Activated T-cell treated with anti-CD3 and anti-CD28 coated beads, Interleukin-2, amount 50 U/mL, for 48 hours (primary cell): ENCODE data around the gene FPGS.
"Not testable (repeated sequence)": the region's sequence is repeated elsewhere in the genome, so short reads cannot be mapped to it uniquely, and the experiment has no call there.

Source experiments
- DNase-seq, 2 experiments: peaks; one replicate each; pipeline ENCODE4 v3.0.0-alpha.2; 2020

The FPGS gene

DNA sequence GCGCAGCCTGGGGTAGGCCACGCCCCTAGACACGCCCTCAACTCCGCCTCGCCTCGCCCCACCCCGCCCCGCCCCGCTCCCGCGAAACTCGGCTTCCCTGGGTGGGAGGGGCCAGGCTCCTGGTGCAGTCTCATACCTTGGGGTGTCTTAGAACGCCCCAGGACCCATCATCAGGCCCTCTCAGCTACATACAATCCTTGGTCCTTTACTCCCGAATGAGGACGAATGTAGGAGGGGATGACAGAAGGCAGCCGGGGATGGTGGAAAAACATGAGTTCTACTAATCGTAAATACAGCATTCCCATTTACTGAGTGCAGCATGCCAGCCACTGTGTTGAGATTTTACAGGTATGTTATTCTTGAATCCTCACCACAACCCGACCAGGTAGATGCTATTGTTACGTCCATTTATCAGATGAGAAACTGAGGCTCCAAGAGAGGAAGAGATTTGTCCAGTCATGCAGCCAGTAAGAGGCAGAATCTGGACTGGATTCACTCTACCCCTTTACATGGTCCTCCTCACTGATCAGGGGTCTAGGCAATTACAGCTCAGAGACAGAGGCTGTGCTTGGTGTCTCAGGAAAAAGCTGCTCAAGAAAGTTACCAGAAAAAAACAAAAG is 31.0 kb upstream of the FPGS start:
- DNase-seq, result no peak

DNA sequence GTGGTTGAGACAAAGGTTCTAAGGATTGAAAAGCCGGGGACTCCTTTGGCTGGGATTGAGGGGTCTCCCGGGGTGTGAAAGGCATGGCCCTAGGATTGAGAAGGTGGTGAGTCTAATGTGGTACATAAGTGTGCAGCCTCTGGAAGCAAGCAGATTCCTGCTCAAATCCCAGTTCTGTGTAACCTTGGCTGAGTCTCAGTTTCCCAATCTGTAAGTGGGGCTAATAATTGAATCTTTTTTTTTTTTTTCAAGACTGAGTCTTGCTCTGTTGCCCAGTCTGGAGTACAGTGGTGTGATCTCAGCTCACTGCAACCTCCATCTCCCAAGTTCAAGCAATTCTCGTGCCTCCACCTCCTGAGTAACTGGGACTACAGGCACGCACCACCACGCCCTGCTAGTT is 30.1 kb upstream of the FPGS start:
- no peak for DNase-seq

GRCh38 chr9:127773272-127773671 is 29.4 kb upstream of the FPGS start:
- DNase-seq, result no peak

GRCh38 chr9:127773981-127774380 is 28.7 kb upstream of the FPGS start:
- DNase-seq, result no peak

GRCh38 chr9:127776195-127776923 is 26.3 kb upstream of the FPGS start:
- peak; percentile 78 to 83 for DNase-seq

- DNase-seq, result peak; percentile 62 to 65
Measured at GRCh38 chr9:127776924-127777289, 25.8 kb upstream of the FPGS start.

GRCh38 chr9:127777368-127777980 is 25.2 kb upstream of the FPGS start:
- peak in 1 of 2 experiments; percentile 46 for DNase-seq

DNA sequence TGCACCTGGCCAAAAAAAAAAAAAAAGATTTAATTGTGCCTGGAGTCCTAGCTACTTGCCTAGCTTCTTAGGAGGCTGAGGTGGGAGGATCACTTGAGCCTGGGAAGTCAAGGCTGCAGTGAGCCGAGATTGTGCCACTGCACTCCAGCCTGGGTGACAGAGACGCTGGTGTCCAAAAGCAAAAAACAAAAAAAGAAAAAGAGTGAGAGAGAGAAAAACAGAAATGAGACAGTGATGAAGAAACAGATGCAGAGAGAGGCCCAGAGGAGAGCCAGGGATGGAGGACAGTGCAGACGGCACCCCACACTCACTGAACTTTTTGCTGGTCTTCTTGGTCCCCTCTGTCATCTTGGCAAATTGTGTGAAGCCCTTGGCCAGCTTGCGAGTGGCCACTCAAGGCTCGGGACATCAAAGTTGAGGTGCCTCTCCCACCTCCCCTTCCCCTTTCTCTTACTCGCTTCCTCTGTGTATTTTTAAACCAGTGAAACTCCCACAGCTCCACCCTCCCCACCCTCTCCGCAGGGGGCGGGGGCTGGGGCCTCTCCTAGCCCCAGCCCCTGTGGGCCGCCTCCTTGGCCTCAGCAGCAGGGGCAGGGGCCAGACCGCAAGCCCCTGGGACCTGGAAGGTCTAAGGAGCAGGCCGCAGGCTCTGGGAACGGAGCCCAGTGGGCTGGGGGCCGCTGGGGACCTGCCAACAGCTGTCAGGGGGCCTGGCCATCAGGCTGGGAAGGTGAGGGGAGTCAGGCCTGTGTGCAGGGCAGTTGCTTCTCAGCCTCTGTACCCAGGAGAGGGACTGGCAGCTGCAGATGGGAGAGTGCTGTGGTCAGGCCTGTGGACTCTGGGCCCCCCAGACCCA is 24.2 kb upstream of the FPGS start, which contains the start of gene SH2D3C:
TSS of gene SH2D3C (minus strand) at position 387 of the 856 bp plus-strand sequence. CDS start at position 348, 39 bp downstream.
- DNase-seq, result peak; percentile 73 to 76

DNA sequence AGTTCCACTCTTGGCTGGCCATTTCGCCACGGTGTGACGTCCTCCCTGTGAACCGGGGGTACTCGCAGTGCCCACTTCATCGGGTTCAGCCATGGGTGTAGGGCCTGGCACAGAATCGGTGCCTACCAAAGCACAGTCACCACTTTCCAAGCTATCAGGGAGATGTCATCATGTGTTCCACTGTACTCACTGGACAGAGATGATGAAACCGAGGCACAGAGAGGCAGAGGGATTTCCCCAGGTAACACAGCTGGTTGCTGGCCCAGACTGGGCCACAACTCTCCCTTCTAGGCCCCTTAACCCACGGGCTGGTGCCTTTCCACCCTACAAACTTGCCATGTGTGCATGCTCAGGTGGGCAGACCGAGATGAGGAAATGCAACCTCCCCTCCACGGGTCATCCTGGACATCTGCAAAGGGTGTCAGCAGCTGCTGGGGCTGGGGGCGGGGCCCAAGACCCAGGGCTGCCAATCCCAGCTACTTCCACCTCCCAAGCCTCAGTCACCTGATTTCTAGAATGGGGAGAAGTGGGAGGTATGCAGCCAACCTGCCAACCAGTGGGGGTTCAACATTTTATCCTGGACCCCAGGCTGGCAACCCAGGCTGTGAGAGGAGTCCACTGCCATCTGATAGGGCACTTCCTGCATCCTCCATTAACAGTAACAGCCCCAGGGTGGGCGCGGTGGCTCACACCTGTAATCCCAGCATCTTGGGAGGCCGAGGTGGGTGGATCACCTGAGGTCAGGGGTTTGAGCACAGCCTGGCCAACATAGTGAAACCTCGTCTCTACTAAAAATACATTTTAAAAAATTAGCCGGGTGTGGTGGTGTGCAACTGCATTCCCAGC is 23.3 kb upstream of the FPGS start:
- DNase-seq, result peak; percentile 74 to 76

DNA sequence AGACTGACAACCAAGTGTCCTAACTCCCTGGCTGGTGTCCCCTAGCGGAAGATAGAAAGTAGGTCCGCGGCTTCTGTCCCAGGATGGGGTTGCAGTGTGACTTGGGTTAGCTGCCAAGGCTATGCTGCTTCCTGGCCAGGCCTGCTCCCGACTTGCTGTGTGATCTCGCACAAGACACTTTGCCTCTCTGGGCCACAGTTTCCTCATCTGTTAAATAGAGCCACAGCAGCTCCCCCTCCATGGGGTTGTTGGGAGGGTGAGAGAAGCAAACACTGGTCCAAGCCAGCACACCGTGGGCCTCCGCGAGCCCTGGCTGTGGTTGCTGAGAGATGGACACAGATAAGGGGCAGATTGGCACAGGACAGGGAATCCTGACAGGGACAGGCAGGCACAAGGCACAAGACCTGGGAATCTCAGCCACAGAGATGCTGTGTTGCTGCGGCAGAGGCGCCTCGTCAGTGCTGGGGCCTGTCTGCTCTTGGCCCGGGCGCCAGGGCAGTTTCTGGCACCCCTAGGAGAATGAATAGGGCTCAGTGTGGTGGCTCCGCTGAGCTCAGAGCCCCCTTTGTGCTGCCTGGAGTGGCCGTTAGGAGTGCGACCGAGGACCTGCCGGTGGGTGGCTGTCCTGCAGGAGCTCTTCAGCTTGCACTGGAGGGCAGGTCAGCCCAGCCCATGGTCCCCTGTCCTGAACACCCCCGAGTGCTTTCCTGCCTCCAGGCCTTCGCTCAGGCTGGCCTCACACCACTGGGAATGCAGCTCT is 22.4 kb upstream of the FPGS start:
- peak in 1 of 2 experiments; percentile 36 for DNase-seq

DNA sequence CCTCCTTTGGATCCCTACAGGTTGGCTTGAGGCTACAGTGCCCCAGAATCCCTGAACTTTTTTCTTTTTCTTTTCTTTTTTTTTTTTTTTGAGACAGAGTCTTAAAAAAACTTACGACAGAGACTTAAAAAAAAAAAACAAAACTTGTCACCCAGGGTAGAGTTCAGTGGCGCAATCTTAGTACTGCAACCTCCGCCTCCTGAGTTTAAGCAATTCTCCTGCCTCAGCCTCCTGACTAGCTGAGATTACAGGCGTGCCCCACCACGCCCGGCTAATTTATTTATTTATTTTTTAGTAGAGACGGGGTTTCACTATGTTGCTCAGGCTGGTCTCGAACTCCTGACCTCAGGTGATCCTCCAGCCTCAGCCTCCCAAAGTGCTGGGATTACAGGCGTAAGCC is 21.8 kb upstream of the FPGS start:
- DNase-seq, result not testable (repeated sequence)

- DNase-seq, result peak in 1 of 2 experiments; percentile 38
Measured at GRCh38 chr9:127781806-127782205, 20.9 kb upstream of the FPGS start.

DNA sequence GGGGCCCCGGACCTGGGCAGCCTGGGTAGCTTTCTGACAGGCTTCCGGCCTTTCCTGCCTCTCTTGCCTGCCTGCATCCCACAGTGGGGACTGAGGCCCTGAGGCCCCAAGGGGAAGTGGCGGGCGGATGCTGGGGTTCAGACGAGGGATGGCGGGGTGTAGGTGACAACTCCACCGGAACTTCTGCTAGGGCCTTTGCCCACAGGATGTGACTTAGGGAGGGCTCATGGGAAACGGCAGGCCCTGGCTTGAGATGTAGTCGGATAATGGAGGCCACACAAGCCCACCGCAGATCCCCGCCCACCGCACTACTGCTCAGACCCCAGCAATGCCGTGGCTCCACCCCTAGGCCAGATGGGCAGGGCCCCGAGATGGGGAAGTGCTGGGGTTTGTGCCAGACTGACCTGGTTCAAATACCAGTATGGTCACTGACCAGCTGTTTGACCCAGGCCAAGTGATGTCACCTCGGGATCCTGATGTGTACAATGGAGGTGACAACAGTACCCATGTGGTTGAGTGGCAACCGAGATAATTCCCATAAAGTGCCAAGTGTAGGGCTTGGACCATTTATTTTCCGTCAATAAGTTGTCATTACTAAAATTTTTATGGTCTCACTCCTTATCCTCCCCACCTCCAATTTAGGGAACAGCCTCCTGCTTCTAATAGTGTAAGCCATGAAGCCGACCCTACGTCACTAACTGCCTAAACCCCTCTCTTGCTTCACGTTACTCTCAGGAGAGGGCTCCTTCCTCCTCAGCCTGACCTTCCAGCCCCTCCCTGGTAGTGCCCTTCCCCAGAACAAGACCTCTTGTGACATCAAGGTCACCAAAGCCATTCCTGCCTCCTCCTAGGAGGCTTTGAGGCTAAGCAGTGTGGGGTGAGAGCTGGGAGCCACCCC is 19.3 kb upstream of the FPGS start:
- peak; percentile 83 to 84 for DNase-seq

DNA sequence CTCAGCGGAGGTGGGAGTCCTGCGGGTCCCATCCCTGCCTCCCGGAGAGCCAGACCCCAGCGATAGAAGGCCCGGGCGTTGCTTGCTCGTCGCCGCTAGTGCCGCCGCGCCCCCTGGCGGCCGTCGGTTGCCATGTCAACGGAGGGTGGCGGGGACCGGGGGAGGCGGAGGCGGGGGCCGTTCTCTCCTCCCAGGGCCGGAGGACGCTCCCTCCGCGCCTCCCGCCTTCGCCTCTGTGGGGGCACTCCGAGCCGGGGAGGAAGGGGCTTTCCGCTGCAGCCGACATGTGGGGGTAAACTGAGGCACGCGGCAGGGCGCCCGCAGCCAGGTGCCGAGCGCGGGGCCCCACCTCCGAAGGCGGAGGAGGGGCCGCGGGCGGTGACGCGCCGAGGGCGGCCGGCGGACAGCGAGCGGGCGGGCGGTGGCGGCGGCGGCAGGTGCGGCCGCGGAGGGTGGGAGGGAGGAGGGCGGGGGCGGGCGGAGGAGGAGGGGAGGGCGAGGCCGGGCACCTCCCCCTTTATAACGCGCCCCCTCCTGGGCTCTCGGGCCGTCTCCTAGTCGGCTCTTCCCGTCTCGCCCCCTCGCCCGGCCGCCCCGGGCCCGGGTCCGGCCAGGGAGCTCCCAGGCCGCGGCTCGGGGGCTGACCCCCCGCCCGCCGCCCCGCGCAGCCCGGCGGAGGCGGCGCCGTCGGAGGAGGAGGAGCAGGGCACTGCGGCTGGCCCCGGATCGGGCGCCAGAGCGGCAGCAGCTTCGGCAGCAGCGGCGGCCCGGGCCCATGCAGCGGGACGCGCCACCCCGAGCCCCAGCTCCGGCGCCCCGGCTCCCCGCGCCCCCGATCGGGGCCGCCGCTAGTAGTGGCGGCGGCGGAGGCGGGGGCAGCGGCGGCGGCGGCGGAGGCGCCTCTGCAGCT is 17.4 kb upstream of the FPGS start:
- DNase-seq, result peak; percentile 94

DNA sequence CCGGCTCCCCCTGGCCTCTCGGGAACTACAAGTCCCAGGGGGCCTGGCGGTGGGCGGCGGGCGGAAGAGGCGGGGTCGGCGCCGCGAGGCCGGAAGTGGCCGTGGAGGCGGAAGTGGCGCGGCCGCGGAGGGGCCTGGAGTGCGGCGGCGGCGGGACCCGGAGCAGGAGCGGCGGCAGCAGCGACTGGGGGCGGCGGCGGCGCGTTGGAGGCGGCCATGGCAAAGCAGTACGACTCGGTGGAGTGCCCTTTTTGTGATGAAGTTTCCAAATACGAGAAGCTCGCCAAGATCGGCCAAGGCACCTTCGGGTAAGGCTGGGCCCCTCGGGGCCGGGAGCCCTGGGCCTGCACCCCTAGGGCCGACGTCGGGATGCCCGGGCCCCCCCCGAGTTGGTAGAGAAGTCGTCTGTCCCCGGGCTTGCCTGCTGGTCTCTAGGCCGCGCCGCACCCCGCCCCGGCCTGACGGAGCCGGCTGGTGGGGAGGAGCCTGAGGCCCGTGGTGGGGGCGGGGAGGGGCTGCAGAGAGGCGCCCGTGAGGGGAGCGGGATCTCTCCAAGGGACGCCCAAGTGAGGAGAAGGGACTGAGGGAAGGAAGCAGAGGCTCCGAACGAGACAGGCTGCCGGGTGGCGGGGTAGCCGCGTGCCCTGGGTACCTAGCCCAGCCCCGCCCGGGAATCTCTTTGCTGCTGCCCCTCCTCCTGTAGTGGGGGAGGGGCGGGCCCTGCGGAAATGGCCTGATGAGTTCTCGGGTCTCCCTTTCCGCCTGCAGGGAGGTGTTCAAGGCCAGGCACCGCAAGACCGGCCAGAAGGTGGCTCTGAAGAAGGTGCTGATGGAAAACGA is 16.5 kb upstream of the FPGS start, which contains the start of gene CDK9:
TSS of gene CDK9 (plus strand) at position 102 of the 840 bp plus-strand sequence. CDS start at position 217, 115 bp downstream.
- peak; percentile 96 to 97 for DNase-seq

- DNase-seq, result no peak
Measured at GRCh38 chr9:127786773-127787104, 15.9 kb upstream of the FPGS start.

GRCh38 chr9:127788337-127789011 is 14.2 kb upstream of the FPGS start:
- peak; percentile 83 to 85 for DNase-seq

DNA sequence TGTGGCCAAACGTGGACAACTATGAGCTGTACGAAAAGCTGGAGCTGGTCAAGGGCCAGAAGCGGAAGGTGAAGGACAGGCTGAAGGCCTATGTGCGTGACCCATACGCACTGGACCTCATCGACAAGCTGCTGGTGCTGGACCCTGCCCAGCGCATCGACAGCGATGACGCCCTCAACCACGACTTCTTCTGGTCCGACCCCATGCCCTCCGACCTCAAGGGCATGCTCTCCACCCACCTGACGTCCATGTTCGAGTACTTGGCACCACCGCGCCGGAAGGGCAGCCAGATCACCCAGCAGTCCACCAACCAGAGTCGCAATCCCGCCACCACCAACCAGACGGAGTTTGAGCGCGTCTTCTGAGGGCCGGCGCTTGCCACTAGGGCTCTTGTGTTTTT is 13.5 kb upstream of the FPGS start:
- no peak for DNase-seq
